H1 (cell line): ENCODE results near the gene GPR87. TPM values are rescaled to one million over a fixed set of nuclear protein-coding genes. Genes with fewer than 3 reads are reported as not detected.

Experiments
- BACH1 ChIP-seq: IDR thresholded peaks from 2 replicates; pipeline ENCODE4 v1.6.1; 2012; ENCODE audit warnings: low read length, improper control_type of control experiment
- CBX8 ChIP-seq: fragments of 300-800, 300-1000 bp; sonication (generic); IDR thresholded peaks from 2 replicates; pipeline ENCODE4 v1.7.1; 2016; ENCODE audit warnings: low read depth, low read length, borderline replicate concordance
- CEBPB ChIP-seq: IDR thresholded peaks from 2 replicates; pipeline ENCODE4 v1.6.1; 2012; ENCODE audit warnings: low read depth, low read length
- JUN ChIP-seq: IDR thresholded peaks from 2 replicates; pipeline ENCODE4 v1.6.1; 2011; ENCODE audit warnings: low read depth, mild to moderate bottlenecking, improper control_type of control experiment, low read length
- SIRT6 ChIP-seq: IDR thresholded peaks from one replicate; pipeline ENCODE4 v1.7.1; 2012; ENCODE audit warnings: low read length, inconsistent platforms
- SP2 ChIP-seq: IDR thresholded peaks from 2 replicates; pipeline ENCODE4 v1.6.1; 2012; ENCODE audit warnings: mild to moderate bottlenecking, low read length, inconsistent platforms
- TAF7 ChIP-seq: optimal IDR thresholded peaks from 2 replicates; pipeline ENCODE3; 2011; ENCODE audit warnings: low read depth, mild to moderate bottlenecking, inconsistent platforms, low read length, moderate library complexity, borderline replicate concordance
- polyA plus RNA-seq, 7 experiments: library from polyadenylated mRNA; depleted of rRNA in 3 of 7; stranded (reverse) in 5 of 7; unstranded in 2 of 7; fragments of >200 nt in 5 of 7; fragments of 200-250 nt in 2 of 7; gene quantifications; 1 replicate in 5 of 7; 2 replicates in 1 of 7; 4 replicates in 1 of 7; pipeline versions ENCODE4 v1.2.1 to v1.2.3, GENCODE V29; 2011 to 2013; ENCODE audit warnings: missing spikeins in 2 of 7, mixed read lengths in 2 of 7
- total RNA-seq: library from RNA; stranded (reverse); fragmentation: NEBNext Ultra II Directional; extraction: Animal tissue kit (Norgen Biotek cat#: 25700); gene quantifications from 2 replicates; pipeline ENCODE4 v1.2.1, GENCODE V29; 2021

GPR87 gene
- total and polyA plus RNA-seq, 2 of the 8 experiments (the other 6 are each of a cell fraction or from before 2014, with no cell fraction given) = 0.05 TPM; not detected in 1

GRCh38 chr3:151275091-151275490, 41.5 kb downstream of the GPR87 start (continued):
- TF ChIP-seq SP2 (no peak), CEBPB (no peak), BACH1 (no peak), JUN (no peak), TAF7 (no peak), SIRT6 (no peak), CBX8 (no peak)
